Measurements from ENCODE around the gene RGS14. TPM values are rescaled to one million over a fixed set of nuclear protein-coding genes. Genes with fewer than 3 reads are reported as not detected.

The RGS14 gene
- total RNA-seq, 4 donors from 2014 or later, result 28.6 to 38.3 (median 37.2) TPM

DNA sequence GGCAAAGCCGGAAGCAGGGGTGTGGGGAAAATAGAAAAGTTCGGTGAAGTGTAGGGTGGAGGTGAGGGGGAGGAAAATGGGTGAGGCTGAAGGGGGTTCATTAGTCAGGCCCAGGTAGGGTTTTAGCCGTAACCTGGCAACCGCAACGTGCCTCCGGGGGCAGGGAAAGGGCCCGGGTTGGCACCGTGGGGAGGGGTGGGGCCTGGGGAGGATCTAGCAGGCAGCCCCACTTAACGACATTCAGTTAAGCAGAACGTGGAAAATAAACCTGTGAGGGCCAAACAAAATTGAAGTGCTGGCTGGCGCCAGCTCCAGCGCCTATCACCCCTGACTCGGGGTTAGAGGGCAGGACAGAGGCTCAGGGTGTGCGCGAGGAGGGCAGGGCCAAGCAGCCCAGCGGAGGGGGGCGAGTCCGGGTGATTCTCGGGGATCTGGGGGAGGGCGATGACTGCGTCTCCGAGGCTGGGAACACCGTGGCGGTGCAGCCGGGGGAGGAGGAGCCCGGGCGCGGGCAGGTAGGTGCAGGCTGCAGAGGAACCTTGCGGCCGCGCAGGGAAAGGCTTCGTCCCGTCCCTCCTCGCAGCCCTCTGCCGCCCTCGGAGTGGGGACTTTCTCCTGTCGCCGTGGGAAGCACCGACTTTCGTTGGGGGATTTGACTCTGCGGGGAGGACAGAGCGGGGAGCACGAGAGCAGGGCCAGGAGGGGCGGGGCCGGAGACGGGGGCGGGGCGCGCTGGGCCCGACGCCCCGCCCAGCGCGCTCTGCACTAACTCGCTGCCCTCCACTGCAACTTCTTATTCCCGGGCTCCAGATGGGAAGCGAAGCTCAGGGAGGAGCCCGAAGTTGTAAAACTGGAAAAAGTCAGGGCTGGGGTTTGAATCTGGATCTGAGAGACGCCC, 5.1 kb downstream of the RGS14 start:
- H3K4me3 ChIP-seq (ENCODE audit: low read depth, poor library complexity, severe bottlenecking), result no peak overlapping the region
- intact Hi-C loops (cut with DNase I; ENCODE audit: low total_unique reads), result no loop called here
- TF ChIP-seq, protein P1, sequence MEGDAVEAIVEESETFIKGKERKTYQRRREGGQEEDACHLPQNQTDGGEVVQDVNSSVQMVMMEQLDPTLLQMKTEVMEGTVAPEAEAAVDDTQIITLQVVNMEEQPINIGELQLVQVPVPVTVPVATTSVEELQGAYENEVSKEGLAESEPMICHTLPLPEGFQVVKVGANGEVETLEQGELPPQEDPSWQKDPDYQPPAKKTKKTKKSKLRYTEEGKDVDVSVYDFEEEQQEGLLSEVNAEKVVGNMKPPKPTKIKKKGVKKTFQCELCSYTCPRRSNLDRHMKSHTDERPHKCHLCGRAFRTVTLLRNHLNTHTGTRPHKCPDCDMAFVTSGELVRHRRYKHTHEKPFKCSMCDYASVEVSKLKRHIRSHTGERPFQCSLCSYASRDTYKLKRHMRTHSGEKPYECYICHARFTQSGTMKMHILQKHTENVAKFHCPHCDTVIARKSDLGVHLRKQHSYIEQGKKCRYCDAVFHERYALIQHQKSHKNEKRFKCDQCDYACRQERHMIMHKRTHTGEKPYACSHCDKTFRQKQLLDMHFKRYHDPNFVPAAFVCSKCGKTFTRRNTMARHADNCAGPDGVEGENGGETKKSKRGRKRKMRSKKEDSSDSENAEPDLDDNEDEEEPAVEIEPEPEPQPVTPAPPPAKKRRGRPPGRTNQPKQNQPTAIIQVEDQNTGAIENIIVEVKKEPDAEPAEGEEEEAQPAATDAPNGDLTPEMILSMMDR (IDR thresholded peaks at IDR 0.05), result no peak
- TF ChIP-seq POLR2A (IDR thresholded peaks at IDR 0.05), result no peak
- 8 to 10% methylated on average over 34 to 46 of the region's 59 CpGs for WGBS, 2 donors
- peak in 1 of 2 donors; percentile 52 for DNase-seq (ENCODE audit: low spot score in 2 of 2)

DNA sequence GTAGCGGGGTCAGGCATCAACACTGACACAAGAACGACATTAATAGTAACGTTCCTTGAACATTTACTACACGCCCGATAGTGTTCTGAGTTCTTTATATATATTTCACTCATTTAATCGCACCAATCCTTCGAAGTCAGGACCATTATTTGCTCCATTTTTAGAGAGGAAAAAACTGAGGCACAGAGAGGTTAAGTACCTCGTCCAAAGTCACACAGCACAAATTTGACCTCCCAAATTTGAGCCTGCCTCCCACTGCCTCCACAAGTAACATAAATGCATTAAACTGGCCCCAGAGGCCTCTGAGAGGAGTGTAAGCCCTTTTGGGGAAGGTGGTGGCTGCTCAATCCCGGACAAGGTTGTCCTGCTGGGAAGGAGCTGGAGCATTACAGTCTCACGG, 5.8 kb downstream of the RGS14 start:
- intact Hi-C loops (cut with DNase I; ENCODE audit: low total_unique reads), result no loop called here
- 26 to 29% methylated on average over 10 of the region's 10 CpGs for WGBS, 2 donors
- H3K4me3 ChIP-seq (ENCODE audit: low read depth, poor library complexity, severe bottlenecking), result no peak overlapping the region
- DNase-seq (ENCODE audit: low spot score in 2 of 2), result no peak
- TF ChIP-seq, protein P1 (IDR thresholded peaks at IDR 0.05), result no peak
- TF ChIP-seq POLR2A (IDR thresholded peaks at IDR 0.05), result no peak

DNA sequence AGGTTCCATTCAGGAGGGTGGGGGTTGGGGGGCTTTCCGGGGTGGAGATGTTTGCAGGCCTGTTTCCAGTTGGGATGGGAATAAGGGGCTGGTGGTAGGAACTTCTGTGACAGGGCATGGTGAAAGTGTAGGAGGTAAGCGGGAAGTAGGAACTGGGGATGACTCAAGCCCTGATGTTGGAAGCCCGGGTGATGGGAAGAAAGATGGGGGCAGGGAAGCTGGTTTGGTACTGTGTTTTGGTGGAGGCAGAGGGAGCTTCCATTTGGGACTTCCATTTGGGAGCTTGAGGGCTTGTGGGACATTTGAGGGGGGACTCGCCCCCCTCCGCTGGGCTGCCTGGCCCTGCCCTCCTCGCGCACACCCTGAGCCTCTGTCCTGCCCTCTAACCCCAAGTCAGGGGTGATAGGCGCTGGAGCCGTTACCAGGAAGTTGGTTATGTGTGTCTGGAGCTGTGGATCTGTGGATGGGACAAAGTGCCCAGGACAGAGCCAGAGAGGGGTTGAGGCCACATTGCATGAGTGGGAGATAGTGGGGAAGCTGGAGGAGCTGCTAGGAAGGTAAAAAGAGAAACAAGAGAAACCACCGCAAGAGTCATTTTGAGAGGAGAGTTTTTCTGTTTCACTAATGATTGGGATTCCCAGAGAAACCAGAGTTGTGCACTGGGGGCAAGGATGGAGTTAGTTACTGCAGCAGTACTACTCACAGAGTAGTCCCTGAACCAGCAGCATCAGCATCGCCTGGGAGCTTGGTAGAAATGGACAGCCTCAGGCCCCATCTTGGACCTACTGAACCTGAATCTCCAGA, 6.6 kb downstream of the RGS14 start:
- intact Hi-C loops (cut with DNase I; ENCODE audit: low total_unique reads), result no loop called here
- TF ChIP-seq POLR2A (IDR thresholded peaks at IDR 0.05), result no peak
- TF ChIP-seq, protein P1 (IDR thresholded peaks at IDR 0.05), result no peak
- 76 to 82% methylated on average over 11 of the region's 11 CpGs for WGBS, 2 donors
- H3K4me3 ChIP-seq (ENCODE audit: low read depth, poor library complexity, severe bottlenecking), result no peak overlapping the region
- no peak for DNase-seq (ENCODE audit: low spot score in 2 of 2)

DNA sequence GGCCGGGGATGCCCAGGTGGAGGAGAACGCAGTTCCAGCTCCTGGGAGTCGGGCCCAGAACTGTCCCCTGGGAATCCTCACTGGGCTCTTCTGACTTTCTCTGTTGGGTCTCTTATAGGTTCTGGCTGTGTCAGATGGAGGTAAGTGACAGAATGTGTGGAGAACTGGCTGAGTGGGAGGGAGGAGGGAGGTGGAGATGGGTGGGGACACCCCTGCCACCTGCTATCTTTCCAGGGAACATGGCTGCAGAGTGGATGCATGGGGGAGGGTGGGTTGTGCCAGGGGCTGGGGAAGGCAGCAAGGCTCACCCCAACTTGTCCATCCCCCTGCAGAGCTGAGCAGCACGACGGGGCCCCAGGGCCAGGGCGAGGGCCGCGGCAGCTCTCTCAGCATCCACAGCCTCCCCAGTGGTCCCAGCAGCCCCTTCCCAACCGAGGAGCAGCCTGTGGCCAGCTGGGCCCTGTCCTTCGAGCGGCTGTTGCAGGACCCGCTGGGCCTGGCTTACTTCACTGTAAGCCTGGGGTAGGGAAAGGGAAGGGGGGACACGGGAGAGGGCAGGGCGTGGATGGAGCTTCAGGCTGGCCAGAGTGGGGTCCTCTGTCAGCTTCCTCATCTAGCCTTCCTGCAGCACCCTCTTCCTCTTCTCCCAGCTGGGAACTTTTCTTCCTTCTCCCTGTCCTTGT, 8.3 kb downstream of the RGS14 start:
- intact Hi-C loops (cut with DNase I; ENCODE audit: low total_unique reads), result no loop called here
- H3K4me3 ChIP-seq (ENCODE audit: low read depth, poor library complexity, severe bottlenecking), result no peak overlapping the region
- no peak for DNase-seq (ENCODE audit: low spot score in 2 of 2)
- 86 to 91% methylated on average over 9 to 14 of the region's 14 CpGs for WGBS, 2 donors
- TF ChIP-seq, protein P1 (IDR thresholded peaks at IDR 0.05), result no peak
- TF ChIP-seq POLR2A (IDR thresholded peaks at IDR 0.05), result no peak

DNA sequence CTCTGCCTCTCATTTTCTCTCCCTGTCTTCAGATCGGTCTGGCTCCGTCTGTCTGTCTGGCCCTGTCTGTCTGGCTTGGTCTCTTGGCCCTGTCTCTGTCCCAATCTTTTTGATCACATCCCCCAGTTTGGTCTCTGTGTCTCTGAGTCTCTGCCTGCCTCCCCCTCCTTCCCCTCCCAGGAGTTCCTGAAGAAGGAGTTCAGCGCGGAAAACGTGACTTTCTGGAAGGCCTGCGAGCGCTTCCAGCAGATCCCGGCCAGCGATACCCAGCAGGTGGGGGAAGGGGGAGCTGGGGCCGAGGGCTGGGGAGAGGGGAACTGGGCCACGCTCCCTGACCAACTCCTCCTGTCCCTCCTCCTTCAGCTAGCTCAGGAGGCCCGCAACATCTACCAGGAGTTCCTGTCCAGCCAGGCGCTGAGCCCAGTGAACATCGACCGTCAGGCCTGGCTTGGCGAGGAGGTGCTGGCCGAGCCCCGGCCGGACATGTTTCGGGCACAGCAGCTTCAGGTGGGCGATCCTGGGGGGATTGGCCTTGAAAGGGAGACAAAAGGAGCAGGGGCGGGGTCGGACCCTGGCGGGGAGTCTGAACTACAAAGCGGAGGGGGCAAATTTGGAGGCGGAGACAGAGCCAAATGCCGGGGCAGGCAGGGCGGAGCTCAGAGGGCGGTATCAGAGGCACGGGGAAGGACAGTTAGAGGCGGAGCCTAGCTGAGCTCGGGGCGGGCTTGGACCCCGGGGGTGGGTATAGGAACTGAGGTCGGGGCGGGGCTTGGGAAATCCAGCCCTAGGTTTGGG, 9.0 kb downstream of the RGS14 start:
- intact Hi-C loops (cut with DNase I; ENCODE audit: low total_unique reads), result no loop called here
- H3K4me3 ChIP-seq (ENCODE audit: low read depth, poor library complexity, severe bottlenecking), result peak overlapping the region; percentile 15
- no peak for TF ChIP-seq POLR2A (IDR thresholded peaks at IDR 0.05)
- TF ChIP-seq, protein P1 (IDR thresholded peaks at IDR 0.05), result no peak
- 9 to 19% methylated on average over 31 to 36 of the region's 36 CpGs for WGBS, 2 donors
- DNase-seq (ENCODE audit: low spot score in 2 of 2), result peak; percentile 85 to 97

Data from lower leg skin (tissue), 4 donors.